ENCODE results near the gene TNXB.
"Not testable (repeated sequence)": the region's sequence is repeated elsewhere in the genome, so short reads cannot be mapped to it uniquely, and the experiment has no call there.

The TNXB gene

DNA sequence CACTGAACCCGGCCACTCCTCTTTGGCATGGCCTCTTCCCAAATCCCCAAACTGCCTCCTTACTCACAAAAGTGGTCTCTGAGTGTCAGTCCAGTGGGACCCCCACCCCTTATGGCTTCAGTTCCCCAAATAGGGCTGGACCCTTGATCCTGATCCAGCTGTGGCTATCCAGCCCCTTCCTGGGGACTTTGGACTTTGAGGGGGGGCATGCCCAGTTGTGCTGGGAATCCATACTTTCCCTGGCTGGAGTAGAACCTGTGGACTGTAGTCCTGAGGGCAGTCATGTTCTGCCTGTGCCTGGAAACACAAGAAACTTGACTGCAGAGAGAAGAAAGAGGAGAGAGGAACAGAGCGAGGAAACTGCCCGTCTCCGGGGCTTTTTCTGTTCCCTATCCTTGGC is 104.7 kb downstream of the TNXB start:
- not testable (repeated sequence) for DNase-seq (ENCODE audit: low read depth in 2 of 2)

DNA sequence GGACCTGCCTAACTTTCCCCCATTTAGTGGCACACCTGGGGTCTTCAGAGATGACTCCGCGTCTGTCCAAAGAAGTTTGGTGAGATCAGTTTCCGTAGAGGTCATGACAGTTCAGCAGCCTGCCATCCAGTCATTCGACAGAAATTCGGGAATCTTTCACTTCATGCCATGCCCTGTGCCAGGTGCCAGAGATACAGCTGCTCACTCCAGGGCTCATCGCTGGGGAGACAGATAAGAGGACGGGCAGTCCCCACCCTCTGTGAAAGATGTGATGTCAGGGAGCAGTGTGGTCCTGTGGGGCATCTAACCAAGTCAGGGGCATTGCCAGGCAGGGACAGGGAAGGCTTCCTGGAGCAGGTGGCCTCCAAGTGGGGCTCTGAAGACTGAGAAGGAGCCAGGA is 105.8 kb downstream of the TNXB start:
- DNase-seq (ENCODE audit: low read depth in 2 of 2) = not testable (repeated sequence)

DNA sequence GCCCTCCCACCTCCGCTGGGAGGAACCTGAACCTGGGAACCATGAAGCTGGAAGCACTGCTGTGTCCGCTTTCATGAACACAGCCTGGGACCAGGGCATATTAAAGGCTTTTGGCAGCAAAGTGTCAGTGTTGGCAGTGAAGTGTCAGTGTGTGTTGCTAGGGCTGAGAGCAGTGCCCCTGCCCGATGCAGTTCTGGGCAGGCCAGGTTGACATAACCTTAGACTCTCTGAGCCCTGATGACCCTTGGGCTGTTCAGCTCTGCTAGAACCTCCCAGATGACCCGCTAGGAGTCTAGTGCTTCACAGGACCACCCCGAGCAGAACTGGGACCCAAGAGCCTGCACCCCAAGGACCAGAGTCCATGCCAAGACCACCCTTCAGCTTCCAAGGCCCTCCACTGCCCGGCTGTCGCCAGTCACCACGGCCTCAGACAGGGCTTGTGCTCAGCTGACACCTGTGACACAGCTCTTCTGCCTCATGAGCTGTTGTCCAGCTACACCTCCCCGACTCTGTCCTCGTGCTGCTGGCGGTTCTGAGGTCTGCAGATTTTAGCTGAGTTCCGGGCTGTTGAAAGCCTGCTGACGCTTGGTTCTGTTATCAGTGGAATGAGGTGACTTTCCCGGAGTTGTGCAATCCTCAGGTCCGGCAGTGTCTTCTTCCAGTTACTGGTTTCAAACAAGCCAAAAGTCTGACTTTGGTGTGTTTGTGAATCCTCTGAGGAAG is 106.4 kb downstream of the TNXB start:
- not testable (repeated sequence) for DNase-seq (ENCODE audit: low read depth in 2 of 2)

DNA sequence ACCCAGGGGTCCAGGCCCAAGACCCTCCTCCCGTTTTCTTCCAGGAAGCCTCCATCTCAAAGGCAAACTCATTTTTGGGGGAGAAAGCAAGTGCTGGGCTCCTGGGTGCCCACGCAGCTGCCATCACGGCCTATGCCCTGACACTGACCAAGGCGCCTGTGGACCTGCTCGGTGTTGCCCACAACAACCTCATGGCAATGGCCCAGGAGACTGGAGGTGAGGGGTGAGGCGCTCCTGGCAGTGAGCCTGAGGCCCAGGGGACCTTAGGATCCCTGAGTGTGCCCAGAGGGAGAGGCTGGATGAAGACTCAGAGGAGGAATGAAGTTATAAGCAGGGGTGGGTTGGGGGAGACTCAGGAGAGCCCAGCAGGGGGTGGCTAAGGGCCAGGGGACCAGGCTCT is 112.8 kb downstream of the TNXB start:
- not testable (repeated sequence) for DNase-seq (ENCODE audit: low read depth in 2 of 2)

DNA sequence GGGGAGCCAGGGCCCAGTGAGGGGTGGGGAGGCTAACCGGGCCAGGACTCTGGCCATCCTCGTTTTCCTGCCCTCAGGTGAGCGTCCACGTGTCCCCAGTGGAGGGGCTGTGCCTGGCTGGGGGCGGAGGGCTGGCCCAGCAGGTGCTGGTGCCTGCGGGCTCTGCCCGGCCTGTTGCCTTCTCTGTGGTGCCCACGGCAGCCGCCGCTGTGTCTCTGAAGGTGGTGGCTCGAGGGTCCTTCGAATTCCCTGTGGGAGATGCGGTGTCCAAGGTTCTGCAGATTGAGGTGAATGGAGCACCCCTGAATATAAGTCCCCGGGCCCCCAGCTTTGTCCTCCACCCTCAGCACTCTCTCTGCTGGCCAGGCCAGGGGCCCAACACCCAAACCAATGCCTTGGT is 114.7 kb downstream of the TNXB start:
- DNase-seq (ENCODE audit: low read depth in 2 of 2) = not testable (repeated sequence)
